K562 (cell line): Measurements from ENCODE around the gene DEPDC1B. TPM values are rescaled to one million over a fixed set of nuclear protein-coding genes. Genes with fewer than 3 reads are reported as not detected.

Experiments
- E2F3 ChIP-seq: fragments of 250-450 bp; sonication (Bioruptor Pico); IDR thresholded peaks from 2 replicates; pipeline ENCODE4 v1.4.0; 2020; ENCODE audit warnings: mild to moderate bottlenecking
- MXI1 ChIP-seq: IDR thresholded peaks from 2 replicates; pipeline ENCODE4 v1.6.1; 2011; ENCODE audit warnings: low read depth, mild to moderate bottlenecking, improper control_type of control experiment, low read length
- SIN3B ChIP-seq: fragments of 450-650 bp; IDR thresholded peaks from 2 replicates; pipeline ENCODE4 v1.6.1; 2017; ENCODE audit warnings: low read depth, mild to moderate bottlenecking, moderate library complexity
- SLC30A9 ChIP-seq: fragments of 250-450 bp; sonication (Bioruptor Pico); IDR thresholded peaks from 2 replicates; pipeline ENCODE4 v1.8.0; 2022; ENCODE audit warnings: mild to moderate bottlenecking, moderate library complexity
- polyA plus RNA-seq, 8 experiments: library from polyadenylated mRNA; depleted of rRNA in 4 of 8; stranded (reverse) in 5 of 8; unstranded in 3 of 8; fragments of >200 nt; fragmentation: Nextera tagmentation in 2 of 8; fragmentation: Illumina TruSeq in 1 of 8; extraction: Ambion mirVana in 2 of 8; extraction: Trizol in 1 of 8; gene quantifications; 2 replicates each; pipeline versions ENCODE4 v1.2.1 to v1.2.3, GENCODE V29; 2011 to 2014; ENCODE audit warnings: inconsistent platforms in 1 of 8, missing spikeins in 1 of 8
- total RNA-seq, 7 experiments: library from RNA; depleted of rRNA in 6 of 7; stranded (reverse); fragments of >200 nt in 6 of 7; fragmentation: Illumina TruSeq in 2 of 7; extraction: Trizol in 2 of 7; gene quantifications; 2 replicates each; pipeline versions ENCODE4 v1.2.1 to v1.2.3, GENCODE V29; 2011 to 2021; ENCODE audit warnings: low replicate concordance in 1 of 7
- TF ChIP-seq, protein P1 (sequence below), 2 experiments: fragments of 450-650 bp; conservative IDR thresholded peaks; 2 replicates each; pipeline ENCODE4 v1.6.1; 2017; ENCODE audit warnings: mild to moderate bottlenecking in 2 of 2, moderate library complexity in 2 of 2
- TF ChIP-seq, protein P2 (sequence below): fragments of 200-800 bp; sonication (Bioruptor generic); IDR thresholded peaks from 2 replicates; pipeline ENCODE4 v1.6.1; 2016; ENCODE audit warnings: missing genetic modification characterization, missing compliant biosample characterization
- TF ChIP-seq, protein P3 (sequence below): sonication (generic); formaldehyde crosslinking; IDR thresholded peaks from 2 replicates; pipeline ENCODE4 v1.8.0; 2022; ENCODE audit warnings: missing genetic modification reagents, mild to moderate bottlenecking, borderline replicate concordance
- TF ChIP-seq, protein P4 (sequence below): fragments of 450-650 bp; IDR thresholded peaks from 2 replicates; pipeline ENCODE4 v1.6.1; 2016; ENCODE audit warnings: borderline replicate concordance
- TF ChIP-seq, protein P5 (sequence below): sonication (generic); formaldehyde crosslinking; IDR thresholded peaks from 2 replicates; pipeline ENCODE4 v1.8.1; 2023; ENCODE audit warnings: mild to moderate bottlenecking, missing genetic modification reagents, moderate library complexity

Gene DEPDC1B
- total and polyA plus RNA-seq, 9 of the 15 experiments (the other 6 are each of a cell fraction or from before 2014, with no cell fraction given) = 36.0 to 67.2 (median 44.5) TPM

DNA sequence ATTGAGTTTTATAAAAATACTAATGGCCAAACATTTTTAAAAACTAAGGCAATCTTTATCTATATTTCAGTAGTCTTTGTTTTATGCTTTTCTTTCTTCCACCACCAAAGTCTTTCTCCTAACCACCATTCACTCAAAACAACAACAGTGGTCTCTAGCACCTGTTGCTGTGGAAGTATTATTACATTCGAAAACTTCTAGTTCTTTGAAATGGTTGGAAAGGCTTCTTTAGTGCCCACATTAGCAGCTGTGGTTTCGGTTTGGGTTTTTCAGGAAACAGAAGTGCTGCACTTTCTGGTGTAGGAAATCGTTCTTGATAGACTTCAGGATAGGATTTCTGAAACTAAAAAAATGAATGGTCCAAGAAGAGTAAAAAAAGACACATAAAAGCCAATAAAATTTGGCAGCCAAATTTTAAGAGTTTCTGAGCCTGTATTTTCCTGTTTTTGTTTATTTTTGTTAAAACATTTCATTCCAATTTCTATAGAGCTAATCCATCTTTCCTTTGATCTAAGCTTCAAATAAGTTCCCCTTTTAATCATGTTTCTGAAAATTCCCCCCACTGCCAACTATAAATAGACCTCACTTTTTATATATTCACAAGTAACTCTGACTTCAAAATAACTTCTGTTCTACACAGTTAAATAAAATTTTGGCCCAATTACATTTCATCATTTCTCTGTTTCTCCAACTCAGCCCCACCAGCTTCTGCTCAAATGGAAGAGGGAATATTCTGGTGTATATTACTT lies 102.2 kb downstream of the DEPDC1B start (continued):
- TF ChIP-seq, protein P1, sequence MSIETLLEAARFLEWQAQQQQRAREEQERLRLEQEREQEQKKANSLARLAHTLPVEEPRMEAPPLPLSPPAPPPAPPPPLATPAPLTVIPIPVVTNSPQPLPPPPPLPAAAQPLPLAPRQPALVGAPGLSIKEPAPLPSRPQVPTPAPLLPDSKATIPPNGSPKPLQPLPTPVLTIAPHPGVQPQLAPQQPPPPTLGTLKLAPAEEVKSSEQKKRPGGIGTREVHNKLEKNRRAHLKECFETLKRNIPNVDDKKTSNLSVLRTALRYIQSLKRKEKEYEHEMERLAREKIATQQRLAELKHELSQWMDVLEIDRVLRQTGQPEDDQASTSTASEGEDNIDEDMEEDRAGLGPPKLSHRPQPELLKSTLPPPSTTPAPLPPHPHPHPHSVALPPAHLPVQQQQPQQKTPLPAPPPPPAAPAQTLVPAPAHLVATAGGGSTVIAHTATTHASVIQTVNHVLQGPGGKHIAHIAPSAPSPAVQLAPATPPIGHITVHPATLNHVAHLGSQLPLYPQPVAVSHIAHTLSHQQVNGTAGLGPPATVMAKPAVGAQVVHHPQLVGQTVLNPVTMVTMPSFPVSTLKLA (conservative IDR thresholded peaks at IDR 0.05) = no peak
- TF ChIP-seq MXI1 = no peak
- TF ChIP-seq E2F3 (CRISPR knock-in tag) = no peak
- no peak for TF ChIP-seq SIN3B
- TF ChIP-seq, protein P2, sequence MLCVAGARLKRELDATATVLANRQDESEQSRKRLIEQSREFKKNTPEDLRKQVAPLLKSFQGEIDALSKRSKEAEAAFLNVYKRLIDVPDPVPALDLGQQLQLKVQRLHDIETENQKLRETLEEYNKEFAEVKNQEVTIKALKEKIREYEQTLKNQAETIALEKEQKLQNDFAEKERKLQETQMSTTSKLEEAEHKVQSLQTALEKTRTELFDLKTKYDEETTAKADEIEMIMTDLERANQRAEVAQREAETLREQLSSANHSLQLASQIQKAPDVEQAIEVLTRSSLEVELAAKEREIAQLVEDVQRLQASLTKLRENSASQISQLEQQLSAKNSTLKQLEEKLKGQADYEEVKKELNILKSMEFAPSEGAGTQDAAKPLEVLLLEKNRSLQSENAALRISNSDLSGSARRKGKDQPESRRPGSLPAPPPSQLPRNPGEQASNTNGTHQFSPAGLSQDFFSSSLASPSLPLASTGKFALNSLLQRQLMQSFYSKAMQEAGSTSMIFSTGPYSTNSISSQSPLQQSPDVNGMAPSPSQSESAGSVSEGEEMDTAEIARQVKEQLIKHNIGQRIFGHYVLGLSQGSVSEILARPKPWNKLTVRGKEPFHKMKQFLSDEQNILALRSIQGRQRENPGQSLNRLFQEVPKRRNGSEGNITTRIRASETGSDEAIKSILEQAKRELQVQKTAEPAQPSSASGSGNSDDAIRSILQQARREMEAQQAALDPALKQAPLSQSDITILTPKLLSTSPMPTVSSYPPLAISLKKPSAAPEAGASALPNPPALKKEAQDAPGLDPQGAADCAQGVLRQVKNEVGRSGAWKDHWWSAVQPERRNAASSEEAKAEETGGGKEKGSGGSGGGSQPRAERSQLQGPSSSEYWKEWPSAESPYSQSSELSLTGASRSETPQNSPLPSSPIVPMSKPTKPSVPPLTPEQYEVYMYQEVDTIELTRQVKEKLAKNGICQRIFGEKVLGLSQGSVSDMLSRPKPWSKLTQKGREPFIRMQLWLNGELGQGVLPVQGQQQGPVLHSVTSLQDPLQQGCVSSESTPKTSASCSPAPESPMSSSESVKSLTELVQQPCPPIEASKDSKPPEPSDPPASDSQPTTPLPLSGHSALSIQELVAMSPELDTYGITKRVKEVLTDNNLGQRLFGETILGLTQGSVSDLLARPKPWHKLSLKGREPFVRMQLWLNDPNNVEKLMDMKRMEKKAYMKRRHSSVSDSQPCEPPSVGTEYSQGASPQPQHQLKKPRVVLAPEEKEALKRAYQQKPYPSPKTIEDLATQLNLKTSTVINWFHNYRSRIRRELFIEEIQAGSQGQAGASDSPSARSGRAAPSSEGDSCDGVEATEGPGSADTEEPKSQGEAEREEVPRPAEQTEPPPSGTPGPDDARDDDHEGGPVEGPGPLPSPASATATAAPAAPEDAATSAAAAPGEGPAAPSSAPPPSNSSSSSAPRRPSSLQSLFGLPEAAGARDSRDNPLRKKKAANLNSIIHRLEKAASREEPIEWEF (CRISPR knock-in tag) = no peak
- TF ChIP-seq, protein P3, sequence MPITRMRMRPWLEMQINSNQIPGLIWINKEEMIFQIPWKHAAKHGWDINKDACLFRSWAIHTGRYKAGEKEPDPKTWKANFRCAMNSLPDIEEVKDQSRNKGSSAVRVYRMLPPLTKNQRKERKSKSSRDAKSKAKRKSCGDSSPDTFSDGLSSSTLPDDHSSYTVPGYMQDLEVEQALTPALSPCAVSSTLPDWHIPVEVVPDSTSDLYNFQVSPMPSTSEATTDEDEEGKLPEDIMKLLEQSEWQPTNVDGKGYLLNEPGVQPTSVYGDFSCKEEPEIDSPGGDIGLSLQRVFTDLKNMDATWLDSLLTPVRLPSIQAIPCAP = no peak
- TF ChIP-seq SLC30A9 (CRISPR knock-in tag) = no peak
- TF ChIP-seq, protein P4, sequence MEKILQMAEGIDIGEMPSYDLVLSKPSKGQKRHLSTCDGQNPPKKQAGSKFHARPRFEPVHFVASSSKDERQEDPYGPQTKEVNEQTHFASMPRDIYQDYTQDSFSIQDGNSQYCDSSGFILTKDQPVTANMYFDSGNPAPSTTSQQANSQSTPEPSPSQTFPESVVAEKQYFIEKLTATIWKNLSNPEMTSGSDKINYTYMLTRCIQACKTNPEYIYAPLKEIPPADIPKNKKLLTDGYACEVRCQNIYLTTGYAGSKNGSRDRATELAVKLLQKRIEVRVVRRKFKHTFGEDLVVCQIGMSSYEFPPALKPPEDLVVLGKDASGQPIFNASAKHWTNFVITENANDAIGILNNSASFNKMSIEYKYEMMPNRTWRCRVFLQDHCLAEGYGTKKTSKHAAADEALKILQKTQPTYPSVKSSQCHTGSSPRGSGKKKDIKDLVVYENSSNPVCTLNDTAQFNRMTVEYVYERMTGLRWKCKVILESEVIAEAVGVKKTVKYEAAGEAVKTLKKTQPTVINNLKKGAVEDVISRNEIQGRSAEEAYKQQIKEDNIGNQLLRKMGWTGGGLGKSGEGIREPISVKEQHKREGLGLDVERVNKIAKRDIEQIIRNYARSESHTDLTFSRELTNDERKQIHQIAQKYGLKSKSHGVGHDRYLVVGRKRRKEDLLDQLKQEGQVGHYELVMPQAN = no peak
- TF ChIP-seq, protein P5, sequence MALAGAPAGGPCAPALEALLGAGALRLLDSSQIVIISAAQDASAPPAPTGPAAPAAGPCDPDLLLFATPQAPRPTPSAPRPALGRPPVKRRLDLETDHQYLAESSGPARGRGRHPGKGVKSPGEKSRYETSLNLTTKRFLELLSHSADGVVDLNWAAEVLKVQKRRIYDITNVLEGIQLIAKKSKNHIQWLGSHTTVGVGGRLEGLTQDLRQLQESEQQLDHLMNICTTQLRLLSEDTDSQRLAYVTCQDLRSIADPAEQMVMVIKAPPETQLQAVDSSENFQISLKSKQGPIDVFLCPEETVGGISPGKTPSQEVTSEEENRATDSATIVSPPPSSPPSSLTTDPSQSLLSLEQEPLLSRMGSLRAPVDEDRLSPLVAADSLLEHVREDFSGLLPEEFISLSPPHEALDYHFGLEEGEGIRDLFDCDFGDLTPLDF (CRISPR knock-in tag) = no peak
